Mucosa of rectum (tissue), 2 donors: ENCODE results near the gene SUPT6H.
A peak's percentile ranks its signal among the peaks of the same experiment; 100 is the strongest.
"Not testable (repeated sequence)": the region's sequence is repeated elsewhere in the genome, so short reads cannot be mapped to it uniquely, and the experiment has no call there.

ENCODE experiments used
- H3K27ac ChIP-seq, 2 donors: one replicate each; pipeline ENCODE4 v1.7.0; 2013; ENCODE audit warnings: inconsistent platforms in 2 of 2, low read depth in 2 of 2, low read length in 2 of 2
- H3K27me3 ChIP-seq, 2 donors: one replicate each; pipeline ENCODE4 v1.7.0; 2013; ENCODE audit warnings: low read length in 2 of 2; ENCODE audit not compliant: control insufficient read depth in 2 of 2, insufficient read depth in 2 of 2
- H3K36me3 ChIP-seq, 2 donors: one replicate each; pipeline ENCODE4 v1.7.0; 2013; ENCODE audit warnings: low read length in 2 of 2; ENCODE audit not compliant: control insufficient read depth in 2 of 2, insufficient read depth in 2 of 2
- H3K4me1 ChIP-seq, 2 donors: one replicate each; pipeline ENCODE4 v1.7.0; 2013; ENCODE audit warnings: low read length in 2 of 2, mild to moderate bottlenecking in 1 of 2; ENCODE audit not compliant: control insufficient read depth in 2 of 2, insufficient read depth in 2 of 2
- H3K4me3 ChIP-seq, 2 donors: one replicate each; pipeline ENCODE4 v1.7.0; 2013; ENCODE audit warnings: low read length in 2 of 2
- H3K9ac ChIP-seq, 2 donors: one replicate each; pipeline ENCODE4 v1.7.0; 2013; ENCODE audit warnings: low read length in 2 of 2, low read depth in 1 of 2, mild to moderate bottlenecking in 1 of 2
- H3K9me3 ChIP-seq, 2 donors: one replicate each; pipeline ENCODE4 v1.7.0; 2013; ENCODE audit warnings: low read length in 2 of 2; ENCODE audit not compliant: control insufficient read depth in 2 of 2
- donor health status: healthy.
- donor health status: Normal muscosa, but diverticular disease.

SUPT6H gene

DNA sequence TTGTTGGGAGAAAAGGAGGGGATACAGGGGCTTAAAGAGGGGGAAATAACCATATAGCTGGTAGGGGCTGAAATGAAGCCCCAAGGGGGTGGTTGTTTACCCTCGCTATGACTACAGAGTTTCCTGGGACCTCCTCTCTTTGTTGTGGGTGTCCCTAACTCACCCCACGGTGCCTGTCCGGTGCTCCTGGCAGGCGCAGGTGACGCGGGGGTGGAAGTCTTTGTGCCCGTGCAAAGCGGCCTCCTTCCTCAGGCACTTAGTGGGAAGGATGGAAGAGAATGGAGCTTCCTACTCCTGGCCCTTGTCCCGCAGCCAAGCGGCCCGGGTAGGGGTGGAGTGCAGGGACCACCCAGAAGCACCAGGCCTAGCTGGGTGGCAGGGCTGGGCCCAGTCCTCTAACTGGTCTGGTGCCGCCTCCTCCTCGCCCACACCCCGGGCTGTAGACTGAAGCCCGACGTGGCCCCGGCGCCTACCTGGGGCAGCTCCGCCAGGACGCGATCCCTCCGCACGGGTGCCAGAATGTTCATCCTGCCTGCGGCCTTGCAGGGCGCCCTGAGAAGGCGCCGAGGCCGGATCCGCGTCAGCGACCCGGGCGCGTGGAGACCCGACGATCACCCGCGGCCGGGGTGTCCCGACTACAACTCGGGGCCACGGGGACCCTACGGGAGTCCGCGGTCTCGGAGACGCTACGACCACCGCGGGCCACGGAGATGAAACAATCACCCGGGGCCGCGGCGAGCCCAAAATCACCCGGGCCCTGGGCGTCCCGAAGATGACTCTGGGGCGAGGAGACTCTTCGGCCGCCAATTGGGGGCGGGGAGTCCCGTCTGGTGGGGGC, 55.0 kb downstream of the SUPT6H start:
- Histone ChIP-seq H3K27ac (peak overlapping the region; percentile 71 to 82), H3K27me3 (peaks cover 0 to 6% of the 10 kb centered on the region in 2 donors), H3K4me1 (peaks cover 36 to 38% of the 10 kb centered on the region in 2 donors), H3K36me3 (peaks cover 0 to 6% of the 10 kb centered on the region in 2 donors), H3K9ac (peak overlapping the region; percentile 47 to 62), H3K9me3 (no peaks in the 10 kb centered on the region), H3K4me3 (peak overlapping the region; percentile 47 to 50)

DNA sequence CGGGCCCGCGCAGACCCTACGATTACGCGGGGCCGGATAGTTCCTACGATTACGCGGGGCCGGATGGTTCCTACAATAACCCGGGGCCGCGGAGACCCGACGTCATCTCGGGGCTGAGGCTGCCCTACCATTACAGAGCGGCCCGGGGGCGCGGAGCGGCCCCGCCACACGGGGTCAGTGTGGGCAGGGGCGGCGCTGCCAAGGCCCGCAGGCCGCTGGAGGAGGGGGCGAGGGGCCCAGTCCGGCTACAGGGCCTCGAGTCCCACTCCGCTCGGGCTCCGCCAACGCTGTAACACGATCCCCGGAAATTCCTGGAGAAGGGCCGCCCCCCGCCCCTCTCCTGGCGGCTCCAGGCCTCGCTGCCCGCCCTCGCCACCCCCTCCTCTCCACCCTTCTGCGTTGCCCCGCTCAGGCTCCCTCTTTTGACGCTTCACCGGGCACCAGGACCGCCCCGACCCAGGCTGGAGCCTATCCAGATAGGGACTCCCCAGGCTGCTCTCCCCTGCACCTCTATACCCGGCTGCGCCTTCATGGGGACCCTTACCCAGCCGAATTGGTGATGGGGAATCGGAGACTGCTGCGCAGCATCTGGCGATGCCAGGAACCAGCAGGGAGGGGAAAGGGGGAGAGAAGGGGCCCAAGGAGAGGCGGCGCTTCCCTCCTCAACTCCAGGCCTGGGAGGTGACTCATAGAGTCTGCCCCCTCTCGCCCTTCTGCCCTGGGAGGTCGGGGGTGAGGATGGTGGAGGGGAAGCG, 55.8 kb downstream of the SUPT6H start, which contains the start of gene RAB34:
Gene RAB34, minus strand, starts transcription at position 291 of the 755 bp plus-strand sequence. CDS start 602 bp downstream, outside the sequence.
- peak within 1 kb of the TSS; percentile 71 to 82 for H3K27ac ChIP-seq
- peak within 1 kb of the TSS; percentile 54 to 63 for H3K4me3 ChIP-seq
- peaks cover 6 to 13% of the 10 kb centered on the region in 2 donors for H3K36me3 ChIP-seq
- H3K4me1 ChIP-seq, result peaks cover 38 to 43% of the 10 kb centered on the region in 2 donors
- H3K27me3 ChIP-seq, result peaks cover 0 to 6% of the 10 kb centered on the region in 2 donors
- H3K9ac ChIP-seq, result peak within 1 kb of the TSS; percentile 54 to 62
- H3K9me3 ChIP-seq, result no peaks in the 10 kb centered on the region

DNA sequence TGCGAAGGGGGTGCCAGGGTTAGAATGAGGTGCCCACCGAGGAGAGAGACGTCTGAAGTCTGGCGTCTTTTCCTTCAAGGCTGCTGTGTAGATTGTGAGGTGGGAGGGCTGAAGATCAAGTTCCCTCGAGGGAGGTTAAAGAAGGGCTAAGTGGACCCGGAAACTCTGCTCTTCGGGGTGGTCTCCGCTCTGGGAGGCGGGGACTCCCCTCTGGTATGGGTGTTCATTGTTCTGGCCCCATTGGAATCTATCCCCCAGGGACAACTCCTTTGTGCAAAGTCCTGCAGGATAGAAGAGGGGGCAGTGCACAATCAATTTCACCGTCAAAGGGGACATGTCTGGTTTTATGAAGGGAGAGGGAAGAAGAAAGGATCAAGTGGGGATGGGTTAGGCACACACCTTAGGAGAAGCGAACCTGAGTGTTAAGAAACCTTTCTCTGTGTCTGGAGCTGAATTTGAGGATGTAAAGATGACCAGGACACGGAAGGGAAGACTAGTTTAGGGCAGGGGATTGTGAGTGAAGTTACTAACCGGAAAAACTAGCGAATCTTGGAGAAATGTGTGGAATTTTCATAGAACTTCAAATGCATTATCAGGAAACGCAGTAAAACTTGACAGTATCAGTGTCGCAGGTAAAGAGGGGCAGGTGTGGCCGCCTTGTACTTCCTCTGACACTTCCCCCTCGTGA, 56.5 kb downstream of the SUPT6H start:
- Histone ChIP-seq H3K36me3 (peaks cover 13 to 21% of the 10 kb centered on the region in 2 donors), H3K4me3 (peak overlapping the region; percentile 54 to 97), H3K27me3 (peaks cover 0 to 6% of the 10 kb centered on the region in 2 donors), H3K9me3 (no peaks in the 10 kb centered on the region), H3K9ac (no peak overlapping the region), H3K4me1 (peaks cover 38 to 44% of the 10 kb centered on the region in 2 donors), H3K27ac (peak overlapping the region; percentile 71 to 93)

DNA sequence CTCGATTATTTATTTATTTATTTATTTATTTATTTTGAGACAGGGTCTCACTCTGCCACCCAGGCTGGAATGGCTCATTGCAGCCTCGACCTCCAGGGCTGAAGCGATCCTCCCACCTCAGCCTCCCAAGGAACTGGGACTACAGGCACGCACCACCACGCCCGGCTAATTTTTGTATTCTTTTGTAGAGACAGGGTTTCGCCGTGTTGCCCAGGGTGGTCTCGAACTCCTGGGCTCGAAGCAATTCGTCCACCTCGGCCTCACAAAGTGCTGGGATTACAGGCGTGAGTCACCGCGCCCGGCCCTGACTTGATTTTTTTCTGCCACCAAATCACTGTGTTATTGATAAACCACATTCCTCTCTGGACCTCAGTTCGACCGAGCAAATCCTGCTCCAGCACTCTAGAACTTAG, 57.0 kb downstream of the SUPT6H start:
- peaks cover 39 to 44% of the 10 kb centered on the region in 2 donors for H3K4me1 ChIP-seq
- H3K36me3 ChIP-seq, result peaks cover 17 to 26% of the 10 kb centered on the region in 2 donors
- H3K4me3 ChIP-seq, result peak overlapping the region; percentile 97 to 98
- H3K27me3 ChIP-seq, result peaks cover 0 to 6% of the 10 kb centered on the region in 2 donors
- peak overlapping the region; percentile 60 to 96 for H3K9ac ChIP-seq
- H3K27ac ChIP-seq, result peak overlapping the region; percentile 88 to 93
- H3K9me3 ChIP-seq, result no peaks in the 10 kb centered on the region

DNA sequence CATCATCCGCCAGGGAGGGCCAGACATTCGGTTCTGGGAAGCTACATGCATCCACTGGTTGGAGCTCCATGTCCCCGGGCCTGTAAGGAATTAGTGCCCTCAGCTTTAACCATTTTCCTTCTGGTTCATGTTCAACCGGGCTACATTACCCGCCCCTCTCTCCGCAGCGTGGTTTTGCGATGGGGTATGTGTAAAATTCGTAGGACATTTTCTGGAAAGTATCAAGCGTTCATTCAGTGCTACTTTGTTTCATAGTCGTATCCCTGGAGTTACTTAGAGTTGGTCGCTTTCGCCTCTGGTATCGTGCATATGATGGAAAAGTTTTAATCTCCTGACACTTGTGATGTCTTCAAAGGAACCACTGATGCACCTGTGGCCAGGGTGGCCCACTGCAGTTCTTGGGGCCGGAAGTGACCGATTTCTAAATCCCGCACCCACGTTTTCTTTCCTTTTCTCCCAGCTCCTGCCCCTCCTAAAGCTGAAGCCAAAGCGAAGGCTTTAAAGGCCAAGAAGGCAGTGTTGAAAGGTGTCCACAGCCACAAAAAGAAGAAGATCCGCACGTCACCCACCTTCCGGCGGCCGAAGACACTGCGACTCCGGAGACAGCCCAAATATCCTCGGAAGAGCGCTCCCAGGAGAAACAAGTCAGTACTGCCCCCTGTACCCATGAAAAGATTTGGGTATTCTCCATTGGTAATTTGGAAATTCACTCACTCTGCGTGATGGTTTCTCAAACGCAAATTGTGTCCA, 58.4 kb downstream of the SUPT6H start:
- peaks cover 50 to 56% of the 10 kb centered on the region in 2 donors for H3K4me1 ChIP-seq
- peaks cover 24 to 37% of the 10 kb centered on the region in 2 donors for H3K36me3 ChIP-seq

DNA sequence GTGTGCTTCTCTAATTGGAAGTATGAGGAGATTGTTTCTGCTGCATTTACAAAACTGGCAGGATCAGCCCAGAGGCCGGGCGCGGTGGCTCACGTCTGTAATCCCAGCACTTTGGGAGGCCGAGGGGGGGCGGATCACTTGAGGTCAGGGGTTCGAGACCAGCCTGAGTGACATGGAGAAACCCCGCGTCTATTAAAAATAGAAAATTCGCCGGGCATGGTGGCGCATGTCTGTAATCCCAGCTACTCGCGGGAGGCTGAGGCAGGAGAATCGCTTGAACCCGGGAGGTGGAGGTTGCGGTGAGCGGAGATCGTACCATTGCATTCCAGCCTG, 59.0 kb downstream of the SUPT6H start:
- peaks cover 24 to 37% of the 10 kb centered on the region in 2 donors for H3K36me3 ChIP-seq
- not testable (repeated sequence) for H3K9me3 ChIP-seq, H3K27me3 ChIP-seq
- peak overlapping the region; percentile 97 to 98 for H3K4me3 ChIP-seq
- peak overlapping the region in 1 of 2 donors; percentile 13 for H3K27ac ChIP-seq
- peak overlapping the region; percentile 93 to 96 for H3K9ac ChIP-seq
- H3K4me1 ChIP-seq, result peaks cover 53 to 60% of the 10 kb centered on the region in 2 donors

More for the DNA sequence above, 58.4 kb downstream of the SUPT6H start:
- peak overlapping the region; percentile 88 to 93 for H3K27ac ChIP-seq
- H3K9ac ChIP-seq, result peak overlapping the region; percentile 93 to 96
- H3K4me3 ChIP-seq, result peak overlapping the region; percentile 97 to 98
- H3K9me3 ChIP-seq, result no peaks in the 10 kb centered on the region
- peaks cover 0 to 5% of the 10 kb centered on the region in 2 donors for H3K27me3 ChIP-seq

DNA sequence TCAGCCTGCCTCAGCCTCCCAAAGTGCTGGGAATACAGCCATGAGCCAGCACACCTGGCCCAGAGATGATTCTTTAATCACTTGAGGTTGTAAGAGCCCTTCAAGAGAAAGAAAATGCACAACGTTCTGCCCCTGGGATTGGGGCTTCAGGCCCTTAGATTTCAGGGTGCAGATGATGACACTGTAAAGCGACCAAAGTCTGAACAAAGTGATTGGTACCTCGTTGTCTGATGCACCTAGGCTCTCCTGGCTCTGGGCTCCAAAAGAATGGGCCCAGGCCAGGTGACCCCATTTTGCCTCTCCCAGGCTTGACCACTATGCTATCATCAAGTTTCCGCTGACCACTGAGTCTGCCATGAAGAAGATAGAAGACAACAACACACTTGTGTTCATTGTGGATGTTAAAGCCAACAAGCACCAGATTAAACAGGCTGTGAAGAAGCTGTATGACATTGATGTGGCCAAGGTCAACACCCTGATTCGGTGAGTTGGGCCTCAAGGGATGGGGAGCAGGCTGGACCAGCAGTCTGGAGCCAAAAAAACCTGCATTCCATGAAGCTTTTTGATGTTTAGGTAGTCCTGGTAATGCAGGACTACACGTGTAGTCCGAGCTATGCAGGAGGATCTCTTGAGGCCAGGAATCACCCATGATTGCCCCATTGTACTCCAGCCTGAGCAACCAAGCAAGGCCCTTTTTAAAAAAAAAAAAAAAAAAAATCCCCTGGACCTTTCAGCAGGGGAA, 60.6 kb downstream of the SUPT6H start:
- Histone ChIP-seq H3K4me1 (peaks cover 51 to 64% of the 10 kb centered on the region in 2 donors), H3K27ac (no peak overlapping the region), H3K9me3 (no peaks in the 10 kb centered on the region), H3K27me3 (no peaks in the 10 kb centered on the region), H3K9ac (no peak overlapping the region), H3K4me3 (no peak overlapping the region), H3K36me3 (peaks cover 24 to 37% of the 10 kb centered on the region in 2 donors)

DNA sequence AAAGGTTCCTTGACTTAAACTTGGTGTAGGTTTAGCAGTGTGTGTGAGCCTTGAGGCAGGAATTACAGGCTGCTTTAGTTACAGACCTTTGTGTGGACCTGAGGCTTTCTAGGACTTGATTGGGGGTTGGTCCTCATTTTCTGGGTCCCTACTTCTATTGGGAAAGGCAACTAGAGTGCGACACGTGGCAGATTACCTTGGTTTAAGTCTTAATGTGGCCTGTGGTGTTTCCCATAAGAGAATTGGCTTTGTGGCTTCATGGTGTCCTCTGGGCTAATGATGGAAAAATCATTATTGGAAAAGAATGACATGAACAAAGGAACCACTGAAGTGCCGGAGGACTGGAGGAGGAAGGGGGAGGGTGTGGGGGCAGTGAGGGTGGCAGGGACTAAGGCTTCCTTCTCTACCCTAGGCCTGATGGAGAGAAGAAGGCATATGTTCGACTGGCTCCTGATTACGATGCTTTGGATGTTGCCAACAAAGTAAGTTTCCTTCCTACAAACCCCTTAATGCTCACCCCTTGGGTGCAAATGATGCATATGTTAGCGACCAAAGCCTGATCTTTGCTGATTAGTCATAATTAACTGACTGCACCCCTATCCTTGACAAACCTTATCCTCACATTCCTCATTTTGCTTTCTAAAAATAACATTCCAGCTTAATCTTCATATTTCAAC, 61.3 kb downstream of the SUPT6H start:
- no peak overlapping the region for H3K27ac ChIP-seq
- peaks cover 56 to 66% of the 10 kb centered on the region in 2 donors for H3K4me1 ChIP-seq
- no peaks in the 10 kb centered on the region for H3K27me3 ChIP-seq
- H3K36me3 ChIP-seq, result peaks cover 24 to 37% of the 10 kb centered on the region in 2 donors
- H3K9me3 ChIP-seq, result no peaks in the 10 kb centered on the region
- H3K9ac ChIP-seq, result no peak overlapping the region
- no peak overlapping the region for H3K4me3 ChIP-seq
